ENCODE results near the gene PHF10. TPM values are rescaled to one million over a fixed set of nuclear protein-coding genes. Genes with fewer than 3 reads are reported as not detected.

PHF10 gene
- total and polyA plus RNA-seq, 2 donors = 44.2 to 76.1 TPM

DNA sequence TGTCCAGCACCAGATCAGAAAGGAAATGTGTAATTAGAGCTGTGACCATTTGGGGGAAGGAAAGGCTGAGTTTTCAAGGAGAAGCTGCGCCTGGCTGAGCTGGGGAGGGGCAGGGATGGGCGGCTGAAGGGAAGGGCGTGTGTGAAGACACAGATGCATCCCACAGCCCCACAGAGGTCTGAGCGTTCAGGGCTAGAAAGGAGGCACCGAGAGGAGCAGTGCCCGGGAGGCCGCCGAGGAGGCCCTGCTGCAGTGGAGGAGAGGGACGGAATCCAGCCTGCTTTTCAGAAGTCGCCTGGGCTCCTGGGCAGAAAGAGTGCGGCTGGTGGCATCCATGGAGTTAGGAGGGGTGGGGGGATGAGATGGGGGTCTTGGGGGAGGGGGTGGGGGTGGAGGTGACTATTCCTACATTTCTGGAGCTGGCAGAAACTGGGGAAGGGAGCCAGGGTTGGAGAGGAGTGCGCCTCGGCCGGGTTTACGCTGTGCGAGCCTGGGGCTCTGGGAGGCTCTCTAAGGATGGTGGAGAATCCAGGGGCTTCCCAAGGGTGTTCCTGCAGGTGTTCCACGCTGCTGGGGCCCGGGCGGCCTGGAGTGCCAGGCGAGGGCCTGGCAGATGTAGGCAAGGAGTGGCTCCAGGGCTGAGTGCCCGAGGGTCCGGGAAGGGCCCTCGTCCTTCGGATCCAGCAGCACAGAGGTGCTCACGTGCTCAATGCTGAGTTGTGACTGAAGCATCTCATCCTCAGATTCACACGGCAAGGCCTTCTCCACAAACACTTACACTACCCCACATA, 64.3 kb downstream of the PHF10 start:
- H3K36me3 ChIP-seq (ENCODE audit: insufficient read depth) = no peaks in the 10 kb centered on the region
- H3K4me3 ChIP-seq (ENCODE audit: low read depth, low read length) = no peak overlapping the region
- 97% methylated on average over 26 of the region's 26 CpGs for WGBS
- DNase-seq (ENCODE audit: extremely low spot score) = no peak
- H3K27ac ChIP-seq (ENCODE audit: low read depth) = no peak overlapping the region
- H3K4me1 ChIP-seq (ENCODE audit: insufficient read depth) = no peaks in the 10 kb centered on the region

DNA sequence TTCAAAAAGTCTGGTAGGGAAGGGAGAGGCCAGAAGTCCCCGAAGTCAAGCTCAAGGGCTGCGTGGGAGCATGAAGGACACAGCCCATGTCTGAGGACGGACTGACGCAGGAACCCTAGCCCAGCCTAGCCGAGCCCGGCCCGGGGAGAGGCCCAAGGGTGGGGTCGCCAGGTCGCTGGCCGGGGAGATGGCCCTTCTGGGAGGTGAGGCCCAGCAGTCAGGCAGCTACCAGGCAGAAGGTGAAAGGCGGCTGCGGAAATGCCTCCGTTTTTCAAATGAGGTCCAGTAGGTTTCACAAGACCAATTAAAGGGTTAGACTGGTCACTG, 67.1 kb downstream of the PHF10 start:
- DNase-seq (ENCODE audit: extremely low spot score) = no peak
- no peak overlapping the region for H3K4me3 ChIP-seq (ENCODE audit: low read depth, low read length)
- 83% methylated on average over 13 of the region's 13 CpGs for WGBS
- H3K36me3 ChIP-seq (ENCODE audit: insufficient read depth) = no peaks in the 10 kb centered on the region
- no peak overlapping the region for H3K27ac ChIP-seq (ENCODE audit: low read depth)
- H3K4me1 ChIP-seq (ENCODE audit: insufficient read depth) = no peaks in the 10 kb centered on the region

DNA sequence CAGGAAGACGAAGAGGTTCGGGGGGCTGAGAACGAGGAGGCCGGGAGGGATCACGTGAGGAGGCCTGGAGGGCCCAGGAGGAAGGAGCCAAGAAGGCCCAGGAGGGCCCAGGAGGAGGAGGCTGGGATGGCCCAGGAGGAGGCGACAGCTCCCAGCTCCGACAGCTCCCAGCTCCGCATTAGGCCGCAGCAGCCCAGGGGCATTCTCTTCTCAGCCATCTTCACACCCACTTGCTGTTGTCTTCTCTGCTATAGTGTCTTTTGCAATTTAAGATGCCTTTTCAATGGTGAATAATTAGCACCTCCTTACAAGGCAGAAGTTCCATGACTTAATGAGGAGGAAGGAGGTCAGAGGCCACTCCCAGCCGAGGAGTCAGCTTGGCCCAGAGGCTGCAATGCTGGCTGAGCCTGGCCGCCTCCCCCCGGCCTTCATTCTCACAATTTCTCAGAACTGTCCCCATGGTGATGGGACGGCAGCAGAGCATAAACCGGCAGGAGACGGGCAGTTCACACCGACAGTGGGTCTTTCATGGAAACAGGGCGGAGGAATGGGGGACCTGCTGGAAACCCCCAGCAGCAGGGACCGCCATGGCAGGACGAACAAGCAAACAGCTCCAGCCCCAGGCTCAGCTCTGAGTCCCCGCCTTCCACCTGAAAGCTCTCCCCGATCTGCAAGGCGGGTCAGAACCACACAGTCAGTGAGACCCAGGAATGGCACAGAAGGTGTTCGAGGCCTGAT, 67.6 kb downstream of the PHF10 start:
- H3K27ac ChIP-seq (ENCODE audit: low read depth) = no peak overlapping the region
- 93% methylated on average over 23 of the region's 23 CpGs for WGBS
- H3K4me3 ChIP-seq (ENCODE audit: low read depth, low read length) = no peak overlapping the region
- no peak for DNase-seq (ENCODE audit: extremely low spot score)
- no peaks in the 10 kb centered on the region for H3K4me1 ChIP-seq (ENCODE audit: insufficient read depth)
- H3K36me3 ChIP-seq (ENCODE audit: insufficient read depth) = no peaks in the 10 kb centered on the region

DNA sequence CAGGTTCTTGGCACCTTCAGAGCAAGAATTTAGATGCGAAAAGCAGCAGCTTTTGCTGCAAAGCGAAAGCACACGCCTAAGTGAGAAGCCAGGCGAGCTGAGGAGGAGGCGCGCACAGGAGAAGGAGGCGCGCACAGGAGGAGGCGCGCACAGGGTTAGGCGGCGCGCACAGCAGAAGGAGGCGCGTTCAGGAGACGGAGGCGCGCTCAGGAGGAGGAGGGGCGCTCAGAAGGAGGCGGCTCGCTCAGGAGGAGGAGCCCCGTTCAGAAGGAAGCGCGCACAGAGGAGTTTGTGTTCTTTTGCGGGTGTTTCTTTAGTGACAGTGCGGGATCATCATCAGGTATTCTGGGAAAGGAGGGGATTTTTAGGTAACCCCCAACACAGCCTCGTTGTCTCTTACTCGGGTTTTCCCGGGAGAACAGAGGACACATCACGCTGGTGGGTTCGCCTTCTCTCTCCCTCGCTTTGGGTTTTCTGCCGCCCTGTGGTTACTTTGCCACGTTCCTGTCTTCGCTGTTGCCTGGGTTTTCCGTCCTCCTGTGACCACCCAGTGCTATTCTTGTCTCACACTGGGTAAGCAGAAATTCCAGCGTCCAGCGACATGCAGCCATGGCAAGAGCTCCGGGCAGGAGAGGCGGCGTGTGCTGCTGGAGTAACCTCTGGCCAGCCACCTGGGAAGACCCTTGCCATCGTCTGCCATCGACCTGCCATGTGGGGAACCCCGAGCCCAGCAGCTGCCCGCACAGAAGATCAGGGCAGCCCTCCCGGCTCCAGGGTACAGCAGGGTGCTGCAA, 69.5 kb downstream of the PHF10 start:
- Histone ChIP-seq H3K27ac (ENCODE audit: low read depth) (no peak overlapping the region), H3K4me3 (ENCODE audit: low read depth, low read length) (peak overlapping the region; percentile 11), H3K36me3 (ENCODE audit: insufficient read depth) (no peaks in the 10 kb centered on the region), H3K4me1 (ENCODE audit: insufficient read depth) (no peaks in the 10 kb centered on the region)
- WGBS = 47% methylated on average over 46 of the region's 46 CpGs
- DNase-seq (ENCODE audit: extremely low spot score) = peak; percentile 40

Other genes starting within 250 kb of the PHF10 start
- gene WDR27, start 22.5 kb downstream of the PHF10 start, total RNA-seq = 54.5 TPM
- gene WDR27, start 22.5 kb downstream of the PHF10 start, polyA plus RNA-seq = 15.9 TPM
- gene C6orf120, start 22.4 kb downstream of the PHF10 start, total RNA-seq = 48.2 TPM
- gene C6orf120, start 22.4 kb downstream of the PHF10 start, polyA plus RNA-seq = 21.7 TPM
- 2.4 TPM for gene DYNLT2, start 27.1 kb upstream of the PHF10 start, total RNA-seq
- 1.6 TPM for gene DYNLT2, start 27.1 kb upstream of the PHF10 start, polyA plus RNA-seq
- gene ERMARD, start 27.1 kb upstream of the PHF10 start, total RNA-seq = 34.9 TPM
- gene ERMARD, start 27.1 kb upstream of the PHF10 start, polyA plus RNA-seq = 19.7 TPM

Data from urinary bladder (tissue), 4 donors.